Islet precursor cell (in vitro differentiated cells): ENCODE measurements around the gene FMN1.

ENCODE experiments used
- DNase-seq: peaks from one replicate; pipeline ENCODE4 v3.0.0-alpha.2; 2018

FMN1 gene

GRCh38 chr15:33154351-33155166 lies 40.0 kb downstream of the FMN1 start:
- peak; percentile 87 for DNase-seq

GRCh38 chr15:33153548-33153947 lies 41.0 kb downstream of the FMN1 start:
- DNase-seq: no peak

- peak; percentile 60 for DNase-seq
Observed at GRCh38 chr15:33152502-33153109, 41.9 kb downstream of the FMN1 start.

GRCh38 chr15:33150971-33151370 lies 43.5 kb downstream of the FMN1 start:
- no peak for DNase-seq

GRCh38 chr15:33150431-33150941 lies 44.0 kb downstream of the FMN1 start:
- no peak for DNase-seq

- no peak for DNase-seq
Observed at GRCh38 chr15:33149919-33150318, 44.6 kb downstream of the FMN1 start.

GRCh38 chr15:33148129-33148751 lies 46.3 kb downstream of the FMN1 start:
- DNase-seq: peak; percentile 66

GRCh38 chr15:33146051-33146450 lies 48.5 kb downstream of the FMN1 start:
- no peak for DNase-seq

GRCh38 chr15:33145447-33145846 lies 49.1 kb downstream of the FMN1 start:
- DNase-seq: no peak

- DNase-seq: no peak
Observed at GRCh38 chr15:33142708-33143107, 51.8 kb downstream of the FMN1 start.

GRCh38 chr15:33138000-33138399 lies 56.5 kb downstream of the FMN1 start:
- DNase-seq: no peak

- DNase-seq: no peak
Observed at GRCh38 chr15:33137101-33137500, 57.4 kb downstream of the FMN1 start.

GRCh38 chr15:33136353-33136752 lies 58.2 kb downstream of the FMN1 start:
- no peak for DNase-seq

- DNase-seq: no peak
Observed at GRCh38 chr15:33135355-33135781, 59.1 kb downstream of the FMN1 start.

GRCh38 chr15:33132722-33133345 lies 61.7 kb downstream of the FMN1 start:
- peak; percentile 78 for DNase-seq

GRCh38 chr15:33132233-33132580 lies 62.3 kb downstream of the FMN1 start:
- DNase-seq: no peak

GRCh38 chr15:33131552-33132232 lies 62.8 kb downstream of the FMN1 start:
- no peak for DNase-seq

- DNase-seq: peak; percentile 76
Observed at GRCh38 chr15:33126559-33127290, 67.8 kb downstream of the FMN1 start.

GRCh38 chr15:33125894-33126537 lies 68.5 kb downstream of the FMN1 start:
- no peak for DNase-seq

- no peak for DNase-seq
Observed at GRCh38 chr15:33124811-33125210, 69.7 kb downstream of the FMN1 start.

- no peak for DNase-seq
Observed at GRCh38 chr15:33124279-33124678, 70.2 kb downstream of the FMN1 start.

GRCh38 chr15:33119865-33120264 lies 74.6 kb downstream of the FMN1 start:
- no peak for DNase-seq
